PFSK-1 (cell line): Measurements from ENCODE around the gene NOTO.

Source experiments
- FOXP2 ChIP-seq: optimal IDR thresholded peaks from 2 replicates; pipeline ENCODE3; 2011; ENCODE audit warnings: borderline replicate concordance, control low read depth, inconsistent platforms; ENCODE audit not compliant: insufficient read depth; ENCODE audit errors: extremely low read length, extremely low read depth
- POLR2AphosphoS5 ChIP-seq: IDR thresholded peaks from 2 replicates; pipeline ENCODE4 v1.6.1; 2012; ENCODE audit warnings: low read depth, mild to moderate bottlenecking, control low read depth, low read length, moderate library complexity
- SIN3A ChIP-seq: IDR thresholded peaks from 2 replicates; pipeline ENCODE4 v1.6.1; 2012; ENCODE audit warnings: mild to moderate bottlenecking, low read length, moderate library complexity, borderline replicate concordance; ENCODE audit not compliant: insufficient read depth
- TAF1 ChIP-seq: IDR thresholded peaks from 2 replicates; pipeline ENCODE4 v1.6.1; 2012; ENCODE audit warnings: low read length, control low read depth, borderline replicate concordance; ENCODE audit not compliant: insufficient read depth
- TF ChIP-seq, protein P1 (sequence below), 2 experiments: IDR thresholded peaks; 2 replicates each; pipeline versions ENCODE4 v1.6.1 to v1.8.0; 2011 to 2012; ENCODE audit warnings: low read depth in 2 of 2, low read length in 2 of 2, control low read depth in 1 of 2, inconsistent platforms in 1 of 2, mild to moderate bottlenecking in 1 of 2, moderate library complexity in 1 of 2; ENCODE audit not compliant: insufficient read depth in 1 of 2

The NOTO gene

DNA sequence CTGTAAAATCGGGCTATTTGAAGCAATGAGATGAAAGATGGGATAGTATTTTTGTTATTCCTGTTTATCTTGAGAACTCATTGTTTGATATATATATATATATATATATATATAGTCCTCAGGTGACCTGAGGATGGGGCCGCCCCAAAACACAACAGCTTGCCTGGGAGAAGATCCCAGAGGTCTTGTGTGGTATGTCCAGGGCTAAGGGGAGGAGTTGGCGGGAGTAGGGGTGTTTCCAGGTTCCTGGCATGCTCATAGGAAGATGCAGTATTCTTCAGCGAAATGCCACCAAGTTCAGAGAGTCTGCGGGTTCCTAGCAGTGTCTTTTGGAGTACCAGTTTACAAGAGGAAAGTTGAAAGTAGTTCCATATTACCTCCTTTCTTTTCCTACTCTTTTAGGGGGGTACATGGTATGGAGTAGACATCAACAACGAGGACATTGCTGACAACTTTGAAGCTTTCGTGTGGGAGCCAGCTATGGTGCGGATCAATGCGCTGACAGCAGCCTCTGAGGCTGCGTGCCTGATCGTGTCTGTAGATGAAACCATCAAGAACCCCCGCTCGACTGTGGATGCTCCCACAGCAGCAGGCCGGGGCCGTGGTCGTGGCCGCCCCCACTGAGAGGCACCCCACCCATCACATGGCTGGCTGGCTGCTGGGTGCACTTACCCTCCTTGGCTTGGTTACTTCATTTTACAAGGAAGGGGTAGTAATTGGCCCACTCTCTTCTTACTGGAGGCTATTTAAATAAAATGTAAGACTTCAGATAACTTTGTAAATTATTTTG is 50.1 kb downstream of the NOTO start:
- TF ChIP-seq SIN3A, result no peak
- TF ChIP-seq POLR2AphosphoS5, result no peak
- TF ChIP-seq FOXP2, result no peak
- TF ChIP-seq, protein P1, sequence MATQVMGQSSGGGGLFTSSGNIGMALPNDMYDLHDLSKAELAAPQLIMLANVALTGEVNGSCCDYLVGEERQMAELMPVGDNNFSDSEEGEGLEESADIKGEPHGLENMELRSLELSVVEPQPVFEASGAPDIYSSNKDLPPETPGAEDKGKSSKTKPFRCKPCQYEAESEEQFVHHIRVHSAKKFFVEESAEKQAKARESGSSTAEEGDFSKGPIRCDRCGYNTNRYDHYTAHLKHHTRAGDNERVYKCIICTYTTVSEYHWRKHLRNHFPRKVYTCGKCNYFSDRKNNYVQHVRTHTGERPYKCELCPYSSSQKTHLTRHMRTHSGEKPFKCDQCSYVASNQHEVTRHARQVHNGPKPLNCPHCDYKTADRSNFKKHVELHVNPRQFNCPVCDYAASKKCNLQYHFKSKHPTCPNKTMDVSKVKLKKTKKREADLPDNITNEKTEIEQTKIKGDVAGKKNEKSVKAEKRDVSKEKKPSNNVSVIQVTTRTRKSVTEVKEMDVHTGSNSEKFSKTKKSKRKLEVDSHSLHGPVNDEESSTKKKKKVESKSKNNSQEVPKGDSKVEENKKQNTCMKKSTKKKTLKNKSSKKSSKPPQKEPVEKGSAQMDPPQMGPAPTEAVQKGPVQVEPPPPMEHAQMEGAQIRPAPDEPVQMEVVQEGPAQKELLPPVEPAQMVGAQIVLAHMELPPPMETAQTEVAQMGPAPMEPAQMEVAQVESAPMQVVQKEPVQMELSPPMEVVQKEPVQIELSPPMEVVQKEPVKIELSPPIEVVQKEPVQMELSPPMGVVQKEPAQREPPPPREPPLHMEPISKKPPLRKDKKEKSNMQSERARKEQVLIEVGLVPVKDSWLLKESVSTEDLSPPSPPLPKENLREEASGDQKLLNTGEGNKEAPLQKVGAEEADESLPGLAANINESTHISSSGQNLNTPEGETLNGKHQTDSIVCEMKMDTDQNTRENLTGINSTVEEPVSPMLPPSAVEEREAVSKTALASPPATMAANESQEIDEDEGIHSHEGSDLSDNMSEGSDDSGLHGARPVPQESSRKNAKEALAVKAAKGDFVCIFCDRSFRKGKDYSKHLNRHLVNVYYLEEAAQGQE (IDR thresholded peaks at IDR 0.05; ENCODE audit: insufficient read depth in 1 of 2, low read depth in 2 of 2, low read length in 2 of 2), result no peak
- no peak for TF ChIP-seq TAF1

DNA sequence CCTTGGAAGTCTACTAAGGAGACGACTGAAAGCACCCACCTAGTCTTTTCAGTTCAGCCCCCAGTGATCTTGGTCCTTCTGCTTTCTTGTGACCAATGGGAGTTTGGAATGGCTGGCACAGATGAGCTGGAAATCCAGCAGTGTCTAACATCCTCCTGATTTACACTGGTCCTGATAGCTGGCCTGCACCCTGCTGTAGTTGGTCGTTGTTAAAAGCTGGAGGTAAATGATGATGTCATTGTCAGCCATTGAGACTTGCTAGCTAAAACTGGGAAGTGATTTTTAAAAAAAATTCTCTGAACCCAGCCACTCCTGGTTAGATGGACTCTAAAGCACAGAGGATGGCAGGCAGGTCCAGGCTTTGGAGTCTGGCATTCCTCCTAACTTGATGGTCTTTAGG is 51.0 kb downstream of the NOTO start:
- TF ChIP-seq POLR2AphosphoS5, result no peak
- TF ChIP-seq SIN3A, result no peak
- no peak for TF ChIP-seq FOXP2
- TF ChIP-seq, protein P1 (IDR thresholded peaks at IDR 0.05; ENCODE audit: insufficient read depth in 1 of 2, low read depth in 2 of 2, low read length in 2 of 2), result no peak
- no peak for TF ChIP-seq TAF1

DNA sequence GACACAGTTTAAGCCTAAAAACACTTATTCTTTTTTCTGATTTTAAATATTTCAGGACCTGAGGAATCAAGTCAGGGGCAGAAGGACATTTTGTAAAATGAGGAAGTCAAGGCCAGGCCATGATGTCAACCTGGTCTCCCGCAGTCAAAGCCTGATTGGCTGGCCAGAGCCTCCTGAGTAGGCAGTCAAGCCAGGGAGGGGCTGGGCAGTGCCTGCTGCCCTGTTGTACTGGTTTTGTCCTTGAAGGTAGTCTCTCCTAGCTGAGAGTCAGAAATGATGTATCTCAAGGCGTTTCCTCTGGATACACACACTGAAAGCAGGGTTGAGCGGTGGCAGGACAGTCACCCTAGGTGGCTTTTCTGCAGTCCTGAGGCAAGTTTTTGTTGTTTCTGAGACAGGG is 51.5 kb downstream of the NOTO start:
- TF ChIP-seq FOXP2 (no peak), TAF1 (no peak), SIN3A (no peak), POLR2AphosphoS5 (no peak)
- TF ChIP-seq, protein P1 (IDR thresholded peaks at IDR 0.05; ENCODE audit: insufficient read depth in 1 of 2, low read depth in 2 of 2, low read length in 2 of 2), result no peak

DNA sequence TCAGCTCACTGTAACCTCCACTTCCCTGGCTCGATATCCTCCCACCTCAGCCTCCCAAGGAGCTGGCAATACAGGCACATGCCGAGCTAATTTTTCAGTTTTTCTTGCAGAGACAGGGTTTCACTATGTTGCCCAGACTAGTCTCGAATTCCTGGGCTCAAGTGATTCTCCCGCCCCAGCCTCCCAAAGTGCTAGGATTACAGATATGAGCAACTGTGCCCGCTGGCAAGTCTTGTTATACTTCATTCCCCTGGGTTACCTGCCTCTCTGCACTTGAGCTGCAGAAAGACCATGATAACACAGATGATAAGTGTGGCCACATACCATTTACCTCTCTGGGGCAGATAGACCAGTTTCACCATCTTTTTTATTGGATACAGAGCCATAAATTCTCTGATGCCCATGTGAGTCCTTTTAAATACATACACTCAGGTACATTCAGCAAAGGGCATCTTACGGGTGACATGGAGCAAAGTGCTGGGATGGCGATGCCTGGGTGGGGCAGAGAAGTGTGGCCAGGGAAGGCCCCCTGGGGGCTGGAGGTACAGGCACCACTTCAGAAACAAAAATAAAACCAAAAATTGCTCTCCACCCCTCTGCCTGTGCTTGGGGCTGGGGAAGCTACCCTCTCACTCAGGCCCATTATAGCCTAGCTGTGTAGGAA is 52.1 kb downstream of the NOTO start:
- TF ChIP-seq TAF1 (no peak), POLR2AphosphoS5 (0 out of 2 replicates have a peak, but pooled peaks have one; percentile 41)

DNA sequence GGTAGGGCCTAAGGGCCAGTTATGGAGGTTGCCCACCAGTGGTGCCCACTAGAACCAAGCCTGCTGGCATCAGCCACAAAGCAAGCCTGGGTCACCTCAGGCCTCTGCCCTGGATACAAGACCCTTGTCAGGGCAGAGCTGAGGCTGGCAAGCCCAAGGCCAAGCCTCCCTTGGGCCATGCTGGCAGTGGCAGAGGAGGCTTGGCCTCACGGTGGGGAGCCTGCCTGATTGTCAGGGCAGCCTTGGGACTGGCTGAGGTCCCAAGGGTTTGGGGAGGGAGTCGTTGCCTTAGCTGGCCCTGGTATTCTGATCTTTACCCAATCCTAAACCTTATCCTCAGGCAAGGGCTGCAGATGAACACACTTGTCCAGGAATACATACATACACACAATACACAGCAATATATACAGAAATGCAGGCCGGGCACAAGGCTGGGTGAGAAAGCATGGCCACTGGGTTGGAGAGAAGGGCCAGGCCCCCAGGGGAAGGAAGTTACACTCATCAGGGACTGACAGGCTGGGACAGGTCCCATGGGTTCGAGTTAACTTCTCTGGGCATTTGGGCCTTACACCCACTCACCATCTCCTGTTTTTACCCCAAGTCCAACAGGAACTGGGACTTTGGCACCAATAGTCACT is 52.8 kb downstream of the NOTO start:
- TF ChIP-seq, protein P1 (IDR thresholded peaks at IDR 0.05; ENCODE audit: insufficient read depth in 1 of 2, low read depth in 2 of 2, low read length in 2 of 2), result no peak
- 0 out of 2 replicates have a peak, but pooled peaks have one; percentile 6 for TF ChIP-seq POLR2AphosphoS5
